ENCODE measurements around the gene NXPH4. TPM values are rescaled to one million over a fixed set of nuclear protein-coding genes. Genes with fewer than 3 reads are reported as not detected.

NXPH4 gene
- total RNA-seq, 1 experiment from 2014 or later: 20.3 TPM

DNA sequence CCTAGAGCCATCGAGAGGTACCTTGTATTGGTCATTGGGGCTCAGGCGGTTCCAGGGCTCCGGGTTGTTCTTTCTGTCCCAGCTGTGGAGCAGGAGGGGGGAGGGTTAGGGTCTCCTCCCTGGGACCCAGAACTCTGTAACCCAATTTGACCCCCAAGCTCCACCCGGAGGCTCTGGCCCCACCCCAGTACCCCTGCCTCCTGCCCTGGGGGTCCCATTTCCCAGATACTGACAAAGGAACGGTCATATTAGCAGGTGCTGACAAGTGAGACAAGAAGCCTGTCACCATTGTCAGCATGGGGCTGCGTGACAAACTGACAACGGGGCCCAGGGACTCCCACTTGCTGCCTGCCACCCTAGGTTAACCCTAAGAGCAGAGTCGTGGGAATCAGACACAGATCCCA lies 19.1 kb downstream of the NXPH4 start:
- H3K27me3 ChIP-seq (ENCODE audit: insufficient read depth, low read depth): peaks cover 12% of the 10 kb centered on the region
- H3K4me1 ChIP-seq (replicated peaks; ENCODE audit: insufficient read depth): peaks cover 22% of the 10 kb centered on the region
- no peak overlapping the region for H2AFZ ChIP-seq
- H3K27ac ChIP-seq: no peak overlapping the region
- BruUV-seq (replicated peaks): no TSS peak
- no peaks in the 10 kb centered on the region for H3K9me3 ChIP-seq (ENCODE audit: insufficient read depth, low read depth)
- H3K4me3 ChIP-seq: no peak overlapping the region
- no peaks in the 10 kb centered on the region for H3K9me2 ChIP-seq (ENCODE audit: insufficient read depth)
- no peak for DNase-seq
- POLR2A ChIA-PET (ENCODE audit: unreplicated experiment): no interaction called here
- intact Hi-C loops (cut with micrococcal nuclease; ENCODE audit: unreplicated experiment): no loop called here
- peaks cover 38% of the 10 kb centered on the region for H3K36me3 ChIP-seq (ENCODE audit: low read depth)
- H3F3A ChIP-seq (ENCODE audit: insufficient read depth, low read depth): peaks cover 75% of the 10 kb centered on the region
- TF ChIP-seq EZH2 (IDR thresholded peaks at IDR 0.05; ENCODE audit: low read depth): no peak
- TF ChIP-seq, protein P1, sequence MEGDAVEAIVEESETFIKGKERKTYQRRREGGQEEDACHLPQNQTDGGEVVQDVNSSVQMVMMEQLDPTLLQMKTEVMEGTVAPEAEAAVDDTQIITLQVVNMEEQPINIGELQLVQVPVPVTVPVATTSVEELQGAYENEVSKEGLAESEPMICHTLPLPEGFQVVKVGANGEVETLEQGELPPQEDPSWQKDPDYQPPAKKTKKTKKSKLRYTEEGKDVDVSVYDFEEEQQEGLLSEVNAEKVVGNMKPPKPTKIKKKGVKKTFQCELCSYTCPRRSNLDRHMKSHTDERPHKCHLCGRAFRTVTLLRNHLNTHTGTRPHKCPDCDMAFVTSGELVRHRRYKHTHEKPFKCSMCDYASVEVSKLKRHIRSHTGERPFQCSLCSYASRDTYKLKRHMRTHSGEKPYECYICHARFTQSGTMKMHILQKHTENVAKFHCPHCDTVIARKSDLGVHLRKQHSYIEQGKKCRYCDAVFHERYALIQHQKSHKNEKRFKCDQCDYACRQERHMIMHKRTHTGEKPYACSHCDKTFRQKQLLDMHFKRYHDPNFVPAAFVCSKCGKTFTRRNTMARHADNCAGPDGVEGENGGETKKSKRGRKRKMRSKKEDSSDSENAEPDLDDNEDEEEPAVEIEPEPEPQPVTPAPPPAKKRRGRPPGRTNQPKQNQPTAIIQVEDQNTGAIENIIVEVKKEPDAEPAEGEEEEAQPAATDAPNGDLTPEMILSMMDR (conservative IDR thresholded peaks at IDR 0.05): no peak
- CTCF ChIA-PET: no interaction called here
- H3K4me2 ChIP-seq: no peak overlapping the region
- H3K79me2 ChIP-seq (ENCODE audit: low read depth): peaks cover 25% of the 10 kb centered on the region
- peaks cover 28% of the 10 kb centered on the region for H4K20me1 ChIP-seq (ENCODE audit: insufficient read depth)

DNA sequence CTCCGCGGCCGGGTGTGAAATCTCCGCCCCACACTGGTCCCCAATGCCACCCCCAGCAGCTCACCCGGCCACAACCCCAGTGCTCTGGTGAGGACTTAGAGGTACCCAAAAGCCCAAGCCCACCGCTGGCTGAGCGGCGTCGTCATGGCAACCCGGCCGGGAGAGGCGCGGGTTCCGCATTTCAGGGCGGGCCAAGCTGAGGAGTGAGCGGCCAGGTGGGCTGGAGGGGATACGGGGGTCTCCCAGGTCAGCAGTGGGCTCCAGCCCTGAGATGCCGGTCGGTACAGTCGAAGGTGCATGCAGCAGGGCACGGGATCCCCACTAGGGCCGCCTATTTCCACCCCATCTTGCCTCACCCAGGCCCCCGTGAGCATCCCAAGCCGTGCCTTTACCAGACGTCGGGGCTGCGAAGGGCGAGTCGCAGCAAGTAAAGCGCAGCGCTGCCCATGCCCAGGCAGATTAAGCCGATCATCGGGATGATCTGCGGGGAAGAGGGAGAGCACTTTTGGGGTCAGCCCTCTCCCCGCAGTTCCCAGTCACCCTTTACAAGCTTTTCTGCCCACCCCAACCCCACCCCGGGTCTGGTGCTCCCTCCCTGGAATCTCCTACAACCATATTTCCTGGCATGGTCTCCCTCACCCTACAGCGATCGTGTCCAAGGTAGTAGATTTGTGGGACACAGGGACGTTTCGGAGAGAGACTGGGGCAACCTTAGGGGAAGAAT lies 19.8 kb downstream of the NXPH4 start:
- peaks cover 18% of the 10 kb centered on the region for H3K79me2 ChIP-seq (ENCODE audit: low read depth)
- H3K9me2 ChIP-seq (ENCODE audit: insufficient read depth): no peaks in the 10 kb centered on the region
- H3K36me3 ChIP-seq (ENCODE audit: low read depth): peaks cover 33% of the 10 kb centered on the region
- H3K4me2 ChIP-seq: no peak overlapping the region
- ChIA-PET CTCF (no interaction called here), POLR2A (ENCODE audit: unreplicated experiment) (no interaction called here)
- H3K27me3 ChIP-seq (ENCODE audit: insufficient read depth, low read depth): peaks cover 18% of the 10 kb centered on the region
- H2AFZ ChIP-seq: no peak overlapping the region
- H3K27ac ChIP-seq: no peak overlapping the region
- TF ChIP-seq, protein P1 (conservative IDR thresholded peaks at IDR 0.05): no peak
- TF ChIP-seq EZH2 (IDR thresholded peaks at IDR 0.05; ENCODE audit: low read depth): no peak
- intact Hi-C loops (cut with micrococcal nuclease; ENCODE audit: unreplicated experiment): no loop called here
- peaks cover 17% of the 10 kb centered on the region for H3K4me1 ChIP-seq (replicated peaks; ENCODE audit: insufficient read depth)
- DNase-seq: no peak
- H3F3A ChIP-seq (ENCODE audit: insufficient read depth, low read depth): peaks cover 79% of the 10 kb centered on the region
- H3K9me3 ChIP-seq (ENCODE audit: insufficient read depth, low read depth): no peaks in the 10 kb centered on the region
- H4K20me1 ChIP-seq (ENCODE audit: insufficient read depth): peaks cover 27% of the 10 kb centered on the region
- no TSS peak for BruUV-seq (replicated peaks)
- no peak overlapping the region for H3K4me3 ChIP-seq

DNA sequence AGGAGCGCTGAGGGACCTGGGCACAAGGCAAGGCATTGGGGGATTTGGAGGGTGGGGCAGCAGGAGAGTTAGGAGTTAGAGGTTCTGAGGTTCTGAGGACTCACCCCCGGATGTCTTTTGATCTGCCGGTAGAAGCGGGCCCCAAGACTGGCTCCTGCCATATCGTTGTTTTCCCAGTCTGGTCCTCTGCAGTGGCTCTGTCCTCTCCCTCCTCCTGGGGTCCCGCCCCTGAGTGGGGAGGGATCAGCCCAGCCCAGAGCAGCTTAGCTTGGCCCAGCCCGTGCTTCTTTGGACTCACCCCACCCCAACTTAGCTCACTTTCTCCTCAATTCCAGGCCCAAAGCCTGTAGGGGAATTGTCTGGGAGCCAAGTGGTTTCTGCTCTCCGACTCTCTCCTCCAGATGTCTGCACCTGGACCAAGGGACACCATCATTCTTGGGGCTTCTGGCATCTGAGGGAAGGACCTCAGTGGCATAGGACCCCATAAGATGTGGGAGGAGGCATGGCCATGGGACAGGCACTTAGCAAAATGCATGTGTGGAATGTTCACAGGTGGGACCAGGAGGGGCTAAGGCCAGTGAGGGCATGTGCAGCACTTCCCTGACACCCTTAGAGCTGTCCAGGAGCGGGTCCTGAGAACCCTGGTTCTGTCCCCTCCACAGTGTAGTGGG lies 20.5 kb downstream of the NXPH4 start:
- intact Hi-C loops (cut with micrococcal nuclease; ENCODE audit: unreplicated experiment): no loop called here
- CTCF ChIA-PET: no interaction called here

More for the DNA sequence above, 20.5 kb downstream of the NXPH4 start:
- Histone ChIP-seq H4K20me1 (ENCODE audit: insufficient read depth) (peaks cover 24% of the 10 kb centered on the region), H3K27ac (no peak overlapping the region), H2AFZ (no peak overlapping the region), H3K79me2 (ENCODE audit: low read depth) (peaks cover 11% of the 10 kb centered on the region), H3K4me1 (replicated peaks; ENCODE audit: insufficient read depth) (peaks cover 10% of the 10 kb centered on the region; the same call in 1 of the 2 replicates), H3F3A (ENCODE audit: insufficient read depth, low read depth) (peaks cover 74% of the 10 kb centered on the region), H3K36me3 (ENCODE audit: low read depth) (peaks cover 26% of the 10 kb centered on the region), H3K4me3 (no peak overlapping the region), H3K9me3 (ENCODE audit: insufficient read depth, low read depth) (no peaks in the 10 kb centered on the region), H3K4me2 (0 out of 2 replicates have a peak overlapping the region, but pooled peaks have one; percentile 73), H3K27me3 (ENCODE audit: insufficient read depth, low read depth) (peaks cover 25% of the 10 kb centered on the region), H3K9me2 (ENCODE audit: insufficient read depth) (no peaks in the 10 kb centered on the region)
- peak in 1 of 2 experiments; percentile 25 for DNase-seq
- BruUV-seq (replicated peaks): no TSS peak
- TF ChIP-seq EZH2 (IDR thresholded peaks at IDR 0.05; ENCODE audit: low read depth): no peak
- TF ChIP-seq, protein P1 (conservative IDR thresholded peaks at IDR 0.05): no peak
- POLR2A ChIA-PET (ENCODE audit: unreplicated experiment): no interaction called here

Data from PC-9 (cell line).